Spleen (tissue), 11 donors: ENCODE data around the gene FRS3. TPM values are rescaled to one million over a fixed set of nuclear protein-coding genes. Genes with fewer than 3 reads are reported as not detected.

Experiments used
- DNase-seq: peaks from one replicate; pipeline ENCODE4 v3.0.0-alpha.2; 2020
- H3K27ac ChIP-seq, 8 donors: fragments of 200-600 bp; sonication (generic) in 7 of 8; 1 replicate in 4 of 8; 2 replicates in 4 of 8; pipeline versions ENCODE4 v1.5.0 to v1.8.0; 2016 to 2021; ENCODE audit warnings: inconsistent platforms in 4 of 8, mild to moderate bottlenecking in 4 of 8, moderate library complexity in 1 of 8
- H3K27me3 ChIP-seq, 7 donors: fragments of 200-600 bp; sonication (generic) in 6 of 7; replicated peaks in 1 of 7; 1 replicate in 4 of 7; 2 replicates in 3 of 7; pipeline versions ENCODE4 v1.5.0 to v1.8.0; 2016 to 2021; ENCODE audit warnings: inconsistent platforms in 3 of 7, mild to moderate bottlenecking in 1 of 7
- H3K36me3 ChIP-seq, 6 donors: fragments of 200-600 bp; sonication (generic) in 5 of 6; 1 replicate in 4 of 6; 2 replicates in 2 of 6; pipeline versions ENCODE4 v1.5.0 to v1.8.0; 2016 to 2021; ENCODE audit warnings: inconsistent platforms in 2 of 6
- H3K4me1 ChIP-seq, 6 donors: fragments of 200-600 bp; sonication (generic) in 5 of 6; 1 replicate in 3 of 6; 2 replicates in 3 of 6; pipeline versions ENCODE4 v1.5.0 to v1.8.0; 2016 to 2021; ENCODE audit warnings: inconsistent platforms in 3 of 6
- H3K4me3 ChIP-seq, 8 donors: fragments of 200-600 bp; sonication (generic) in 7 of 8; 1 replicate in 4 of 8; 2 replicates in 4 of 8; pipeline versions ENCODE4 v1.5.0 to v1.8.0; 2016 to 2021; ENCODE audit warnings: inconsistent platforms in 4 of 8, mild to moderate bottlenecking in 4 of 8, moderate library complexity in 2 of 8
- H3K9me3 ChIP-seq, 8 donors: fragments of 200-600 bp; sonication (generic) in 7 of 8; 1 replicate in 4 of 8; 2 replicates in 4 of 8; pipeline versions ENCODE4 v1.5.0 to v1.8.0; 2016 to 2021; ENCODE audit warnings: inconsistent platforms in 4 of 8
- POLR2A ChIP-seq, 3 donors: fragments of 450-650 bp; IDR thresholded peaks; one replicate each; pipeline ENCODE4 v1.5.1; 2017; ENCODE audit warnings: antibody characterized with exemption in 3 of 3, mild to moderate bottlenecking in 1 of 3
- POLR2AphosphoS5 ChIP-seq, 3 donors: sonication (generic); formaldehyde crosslinking; IDR thresholded peaks; one replicate each; pipeline ENCODE4 v1.5.1; 2017; ENCODE audit warnings: antibody characterized with exemption in 3 of 3
- WGBS, 5 donors: extraction: QIAGEN DNeasy Blood & Tissue Kit in 3 of 5; methylation state at CpG; one replicate each; pipeline versions ENCODE4 v1.1.5 to v1.1.7; 2013 to 2018; 5-methylcytosine and 5-hydroxymethylcytosine counted together
- intact Hi-C: fragments of 100-400 bp; cut with DNase I; formaldehyde crosslinking; loops from one replicate; pipeline ENCODE4 v1.15.0; 2023; ENCODE audit warnings: low total_unique reads
- polyA plus RNA-seq, 3 donors: library from polyadenylated mRNA; stranded (reverse); fragments of 200-250 nt; gene quantifications; one replicate each; pipeline ENCODE4 v1.2.1, GENCODE V29; 2013
- total RNA-seq, 7 donors: library from RNA; depleted of rRNA in 3 of 7; stranded (reverse); fragments of >200 nt in 3 of 7; fragmentation: NEBNext Ultra II Directional in 4 of 7; extraction: Animal tissue kit (Norgen Biotek cat#: 25700) in 4 of 7; gene quantifications; one replicate each; pipeline versions ENCODE4 v1.1.0 to v1.2.1, GENCODE V29; 2016 to 2021
- TF ChIP-seq, protein P1 (sequence below), 11 experiments: fragments of 200-600 bp in 7 of 11; fragments of 450-650 bp in 4 of 11; sonication (generic) in 4 of 11; IDR thresholded peaks in 8 of 11; conservative IDR thresholded peaks in 3 of 11; 1 replicate in 7 of 11; 2 replicates in 4 of 11; pipeline versions ENCODE4 v1.4.0 to v1.8.0; 2016 to 2021; ENCODE audit warnings: antibody characterized with exemption in 11 of 11, inconsistent platforms in 4 of 11, mild to moderate bottlenecking in 1 of 11
- donor health status: healthy with polysubstance abuse.
- donor health status: DM: no; HTN: no; CAD: no; lungs with moderate emphysema.
- donor health status: DM: no; HTN: no; CAD: no.
- donor health status: Bipolar disorder and iron deficiency.
- donor health status: healthy.
- donor health status: DM: no; HTN: no; CAD: no.
- donor health status: DM: yes; HTN: yes; CAD: no.

Gene FRS3
- total and polyA plus RNA-seq, 10 donors, result 2.6 to 7.3 (median 6.0) TPM

GRCh38 chr6:41790045-41790444 is 10.3 kb upstream of the FRS3 start:
- TF ChIP-seq POLR2AphosphoS5 (IDR thresholded peaks at IDR 0.05), result no peak
- TF ChIP-seq, protein P1, sequence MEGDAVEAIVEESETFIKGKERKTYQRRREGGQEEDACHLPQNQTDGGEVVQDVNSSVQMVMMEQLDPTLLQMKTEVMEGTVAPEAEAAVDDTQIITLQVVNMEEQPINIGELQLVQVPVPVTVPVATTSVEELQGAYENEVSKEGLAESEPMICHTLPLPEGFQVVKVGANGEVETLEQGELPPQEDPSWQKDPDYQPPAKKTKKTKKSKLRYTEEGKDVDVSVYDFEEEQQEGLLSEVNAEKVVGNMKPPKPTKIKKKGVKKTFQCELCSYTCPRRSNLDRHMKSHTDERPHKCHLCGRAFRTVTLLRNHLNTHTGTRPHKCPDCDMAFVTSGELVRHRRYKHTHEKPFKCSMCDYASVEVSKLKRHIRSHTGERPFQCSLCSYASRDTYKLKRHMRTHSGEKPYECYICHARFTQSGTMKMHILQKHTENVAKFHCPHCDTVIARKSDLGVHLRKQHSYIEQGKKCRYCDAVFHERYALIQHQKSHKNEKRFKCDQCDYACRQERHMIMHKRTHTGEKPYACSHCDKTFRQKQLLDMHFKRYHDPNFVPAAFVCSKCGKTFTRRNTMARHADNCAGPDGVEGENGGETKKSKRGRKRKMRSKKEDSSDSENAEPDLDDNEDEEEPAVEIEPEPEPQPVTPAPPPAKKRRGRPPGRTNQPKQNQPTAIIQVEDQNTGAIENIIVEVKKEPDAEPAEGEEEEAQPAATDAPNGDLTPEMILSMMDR (IDR thresholded peaks at IDR 0.05 in 8 of 11, conservative IDR thresholded peaks at IDR 0.05 in 3 of 11), result no peak
- Histone ChIP-seq H3K27me3 (no peaks in the 10 kb centered on the region), H3K27ac (no peak overlapping the region), H3K4me3 (no peak overlapping the region), H3K4me1 (peaks cover 19 to 49% (median 36%) of the 10 kb centered on the region in 6 donors), H3K36me3 (peaks cover 0 to 72% (median 46%) of the 10 kb centered on the region in 6 donors), H3K9me3 (no peaks in the 10 kb centered on the region)
- WGBS, 5 donors, result 89 to 100% (median 97%) methylated on average over 1 of the region's 1 CpG
- DNase-seq, result no peak
- intact Hi-C loops, result loop anchor here (10.0 kb wide), 1 partner anchor 105 kb away; the partner anchor contains the start of gene USP49

DNA sequence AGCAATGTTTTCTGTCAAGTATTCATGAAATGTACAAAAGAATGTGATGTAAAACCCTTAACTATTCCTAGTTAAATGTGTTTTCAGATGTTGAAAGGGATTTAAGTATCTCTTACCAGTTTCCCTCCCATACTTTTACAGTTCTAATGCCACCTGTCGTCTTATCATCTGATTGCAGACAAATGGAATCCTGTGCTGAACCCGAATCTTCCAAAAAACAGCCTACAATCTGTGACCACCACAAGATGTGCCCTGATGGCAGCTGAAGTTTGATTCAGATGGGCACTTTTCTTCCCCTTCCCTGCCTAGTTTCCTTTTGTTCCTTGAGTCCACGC is 9.7 kb upstream of the FRS3 start:
- TF ChIP-seq POLR2A (IDR thresholded peaks at IDR 0.05) (no peak), POLR2AphosphoS5 (IDR thresholded peaks at IDR 0.05) (no peak)
- TF ChIP-seq, protein P1 (IDR thresholded peaks at IDR 0.05 in 8 of 11, conservative IDR thresholded peaks at IDR 0.05 in 3 of 11), result no peak
- intact Hi-C loops, result no loop called here

DNA sequence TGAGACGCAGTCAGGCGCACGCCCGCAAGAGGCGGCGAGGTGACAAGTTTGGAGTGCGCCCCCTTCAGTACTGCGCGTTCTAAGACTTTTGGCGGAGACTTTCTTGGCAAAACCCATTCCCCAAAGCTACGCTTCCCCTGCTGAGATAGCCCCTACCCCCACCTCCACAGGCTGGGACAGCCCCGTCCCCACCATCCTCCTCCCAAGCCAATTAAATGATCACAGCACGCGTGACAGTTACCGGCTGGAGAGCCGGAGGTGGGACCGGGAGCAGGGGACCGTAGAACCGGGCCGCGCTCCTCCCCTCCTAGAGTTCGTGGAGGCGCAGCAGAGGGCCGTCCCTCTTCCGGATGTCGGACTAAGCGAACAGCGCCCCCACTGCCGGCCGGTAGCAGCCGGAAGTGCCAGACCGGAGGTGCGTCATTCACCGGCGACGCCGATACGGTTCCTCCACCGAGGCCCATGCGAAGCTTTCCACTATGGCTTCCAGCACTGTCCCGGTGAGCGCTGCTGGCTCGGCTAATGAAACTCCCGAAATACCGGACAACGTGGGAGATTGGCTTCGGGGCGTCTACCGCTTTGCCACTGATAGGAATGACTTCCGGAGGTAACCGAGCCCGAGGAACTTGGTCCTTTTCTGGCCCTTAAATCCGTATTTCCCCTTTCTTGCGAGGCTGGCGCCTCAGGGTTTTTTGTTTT is 7.7 kb upstream of the FRS3 start, which contains the start of gene TOMM6:
TSS of gene TOMM6 (plus strand) at position 476 of the 699 bp plus-strand sequence. CDS start at position 480, 4 bp downstream.
- Histone ChIP-seq H3K36me3 (peaks cover 0 to 59% (median 33%) of the 10 kb centered on the region in 6 donors), H3K9me3 (no peaks in the 10 kb centered on the region), H3K27me3 (no peaks in the 10 kb centered on the region), H3K27ac (peak within 1 kb of the TSS; percentile 89 to 98 (median 94)), H3K4me3 (peak within 1 kb of the TSS; percentile 79 to 93 (median 90)), H3K4me1 (peaks cover 26 to 74% (median 52%) of the 10 kb centered on the region in 6 donors)
- 0 to 1% (median 0%) methylated on average over 42 to 55 of the region's 55 CpGs for WGBS, 5 donors
- peak; percentile 96 to 99 (median 98) for TF ChIP-seq POLR2AphosphoS5 (IDR thresholded peaks at IDR 0.05)
- TF ChIP-seq, protein P1 (IDR thresholded peaks at IDR 0.05 in 8 of 11, conservative IDR thresholded peaks at IDR 0.05 in 3 of 11), result peak; percentile 93 to 99 (median 98)
- TF ChIP-seq POLR2A (IDR thresholded peaks at IDR 0.05), result peak; percentile 22 to 68 (median 44)
- peak; percentile 99 for DNase-seq
- intact Hi-C loops, result no loop called here

More for the DNA sequence above, 9.7 kb upstream of the FRS3 start:
- Histone ChIP-seq H3K27ac (peak overlapping the region in 1 of 8 donors; percentile 9), H3K27me3 (no peaks in the 10 kb centered on the region), H3K9me3 (no peaks in the 10 kb centered on the region), H3K4me1 (peaks cover 25 to 55% (median 43%) of the 10 kb centered on the region in 6 donors), H3K4me3 (no peak overlapping the region), H3K36me3 (peaks cover 0 to 70% (median 42%) of the 10 kb centered on the region in 6 donors)
- no peak for DNase-seq
- WGBS, 5 donors, result 73 to 83% (median 76%) methylated on average over 3 of the region's 3 CpGs
